Natural killer cell (primary cell): ENCODE measurements around the gene MEMO1. TPM values are rescaled to one million over a fixed set of nuclear protein-coding genes. Genes with fewer than 3 reads are reported as not detected.
A peak's percentile ranks its signal among the peaks of the same experiment; 100 is the strongest.

Source experiments
- ATAC-seq, 3 donors: fragments of 150-1000 bp in 2 of 3; fragments of 200-7000 bp in 1 of 3; cut with Tn5 transposase; 1 replicate in 1 of 3; 2 replicates in 2 of 3; pipeline ENCODE4 v1.10.0; 2021; ENCODE audit warnings: mild to moderate bottlenecking in 2 of 3, moderate library complexity in 2 of 3
- DNase-seq, 2 donors: peaks; one replicate each; pipeline versions ENCODE4 v3.0.0 to v3.0.0-alpha.2; 2013 to 2021; ENCODE audit warnings: mixed read lengths in 1 of 2
- H3K27ac ChIP-seq: one replicate; pipeline ENCODE4 v1.5.1; 2013; ENCODE audit warnings: mild to moderate bottlenecking, low read length
- H3K27me3 ChIP-seq: one replicate; pipeline ENCODE4 v1.6.1; 2013; ENCODE audit warnings: low read length; ENCODE audit not compliant: control insufficient read depth, insufficient read depth
- H3K36me3 ChIP-seq: one replicate; pipeline ENCODE4 v1.6.1; 2013; ENCODE audit warnings: low read length; ENCODE audit not compliant: control insufficient read depth, insufficient read depth
- H3K4me1 ChIP-seq: one replicate; pipeline ENCODE4 v1.6.1; 2013; ENCODE audit warnings: low read length; ENCODE audit not compliant: control insufficient read depth, insufficient read depth
- H3K4me3 ChIP-seq: one replicate; pipeline ENCODE4 v1.5.1; 2013; ENCODE audit warnings: low read length
- H3K9me3 ChIP-seq: one replicate; pipeline ENCODE4 v1.6.1; 2013; ENCODE audit warnings: low read length; ENCODE audit not compliant: control insufficient read depth, insufficient read depth
- H3K27ac Mint-ChIP-seq, 2 donors: one replicate each; pipeline ENCODE4 v1.8.0; 2022; ENCODE audit warnings: mild to moderate bottlenecking in 2 of 2, mixed read lengths in 2 of 2, moderate library complexity in 1 of 2
- H3K27me3 Mint-ChIP-seq, 2 donors: one replicate each; pipeline ENCODE4 v1.8.0; 2022; ENCODE audit warnings: low read depth in 2 of 2, mixed read lengths in 2 of 2
- H3K36me3 Mint-ChIP-seq: one replicate; pipeline ENCODE4 v1.8.0; 2022; ENCODE audit warnings: mixed read lengths
- H3K4me1 Mint-ChIP-seq, 2 donors: one replicate each; pipeline ENCODE4 v1.8.0; 2022; ENCODE audit warnings: mixed read lengths in 2 of 2
- H3K4me3 Mint-ChIP-seq: one replicate; pipeline ENCODE4 v1.8.0; 2022; ENCODE audit warnings: mild to moderate bottlenecking, moderate library complexity, mixed read lengths
- H3K9me3 Mint-ChIP-seq, 2 donors: one replicate each; pipeline ENCODE4 v1.8.0; 2022; ENCODE audit warnings: mixed read lengths in 2 of 2
- WGBS: methylation state at CpG from one replicate; pipeline ENCODE4 v1.1.7; 2013; ENCODE audit warnings: missing lambda C conversion rate; ENCODE audit not compliant: insufficient coverage; 5-methylcytosine and 5-hydroxymethylcytosine counted together
- intact Hi-C: fragments of 100-400 bp; cut with micrococcal nuclease; formaldehyde crosslinking; loops from one replicate; pipeline ENCODE4 v1.14.2; 2022
- total RNA-seq, 4 donors: library from RNA; stranded (reverse); fragments of 120-200 nt in 1 of 4; gene quantifications; one replicate each; pipeline versions ENCODE4 v1.2.3 to v1.2.4, GENCODE V29; 2013 to 2022
- TF ChIP-seq, protein P1 (sequence below): fragments of 200-600 bp; IDR thresholded peaks from one replicate; pipeline ENCODE4 v1.8.0; 2022; ENCODE audit warnings: antibody characterized with exemption

Gene MEMO1
- total RNA-seq, 3 donors from 2014 or later (not counting 1 experiment from before 2014, with no cell fraction given), result 48.6 to 51.9 (median 51.7) TPM

DNA sequence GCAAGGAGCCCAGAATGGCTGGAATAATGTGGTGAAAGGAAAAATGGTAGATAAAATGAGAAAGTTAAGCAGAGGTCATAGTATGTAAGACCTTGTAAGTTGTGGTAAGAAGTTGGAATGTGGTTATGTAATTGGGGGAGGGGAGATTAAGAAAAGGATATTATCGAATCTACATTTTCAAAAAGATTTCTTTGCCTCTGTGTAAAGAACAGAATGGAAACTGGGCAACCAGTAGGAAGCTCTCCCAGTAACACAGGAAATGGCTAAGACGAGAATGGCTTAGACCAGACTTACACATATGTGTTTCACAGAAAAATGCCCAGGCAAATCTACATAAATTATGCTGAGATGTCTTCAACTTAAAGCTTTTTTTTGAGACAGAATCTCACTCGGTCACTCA, 13.2 kb downstream of the MEMO1 start:
- Histone ChIP-seq H3K27ac (peak overlapping the region; percentile 4), H3K9me3 (no peaks in the 10 kb centered on the region), H3K4me1 (peaks cover 9% of the 10 kb centered on the region), H3K4me3 (no peak overlapping the region), H3K36me3 (no peaks in the 10 kb centered on the region), H3K27me3 (no peaks in the 10 kb centered on the region)
- ATAC-seq, result peak; percentile 76 to 89 (median 85)
- H3K27me3 Mint-ChIP-seq, result no peaks in the 10 kb centered on the region
- no peaks in the 10 kb centered on the region for H3K36me3 Mint-ChIP-seq
- 8% methylated on average over 2 of the region's 3 CpGs for WGBS
- TF ChIP-seq, protein P1, sequence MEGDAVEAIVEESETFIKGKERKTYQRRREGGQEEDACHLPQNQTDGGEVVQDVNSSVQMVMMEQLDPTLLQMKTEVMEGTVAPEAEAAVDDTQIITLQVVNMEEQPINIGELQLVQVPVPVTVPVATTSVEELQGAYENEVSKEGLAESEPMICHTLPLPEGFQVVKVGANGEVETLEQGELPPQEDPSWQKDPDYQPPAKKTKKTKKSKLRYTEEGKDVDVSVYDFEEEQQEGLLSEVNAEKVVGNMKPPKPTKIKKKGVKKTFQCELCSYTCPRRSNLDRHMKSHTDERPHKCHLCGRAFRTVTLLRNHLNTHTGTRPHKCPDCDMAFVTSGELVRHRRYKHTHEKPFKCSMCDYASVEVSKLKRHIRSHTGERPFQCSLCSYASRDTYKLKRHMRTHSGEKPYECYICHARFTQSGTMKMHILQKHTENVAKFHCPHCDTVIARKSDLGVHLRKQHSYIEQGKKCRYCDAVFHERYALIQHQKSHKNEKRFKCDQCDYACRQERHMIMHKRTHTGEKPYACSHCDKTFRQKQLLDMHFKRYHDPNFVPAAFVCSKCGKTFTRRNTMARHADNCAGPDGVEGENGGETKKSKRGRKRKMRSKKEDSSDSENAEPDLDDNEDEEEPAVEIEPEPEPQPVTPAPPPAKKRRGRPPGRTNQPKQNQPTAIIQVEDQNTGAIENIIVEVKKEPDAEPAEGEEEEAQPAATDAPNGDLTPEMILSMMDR, result no peak
- H3K27ac Mint-ChIP-seq, result peak overlapping the region; percentile 45 to 73
- H3K9me3 Mint-ChIP-seq, result no peaks in the 10 kb centered on the region
- intact Hi-C loops, result no loop called here
- peak in 1 of 2 donors; percentile 23 for DNase-seq
- peak overlapping the region; percentile 37 for H3K4me3 Mint-ChIP-seq
- peaks cover 46 to 59% of the 10 kb centered on the region in 2 donors for H3K4me1 Mint-ChIP-seq

DNA sequence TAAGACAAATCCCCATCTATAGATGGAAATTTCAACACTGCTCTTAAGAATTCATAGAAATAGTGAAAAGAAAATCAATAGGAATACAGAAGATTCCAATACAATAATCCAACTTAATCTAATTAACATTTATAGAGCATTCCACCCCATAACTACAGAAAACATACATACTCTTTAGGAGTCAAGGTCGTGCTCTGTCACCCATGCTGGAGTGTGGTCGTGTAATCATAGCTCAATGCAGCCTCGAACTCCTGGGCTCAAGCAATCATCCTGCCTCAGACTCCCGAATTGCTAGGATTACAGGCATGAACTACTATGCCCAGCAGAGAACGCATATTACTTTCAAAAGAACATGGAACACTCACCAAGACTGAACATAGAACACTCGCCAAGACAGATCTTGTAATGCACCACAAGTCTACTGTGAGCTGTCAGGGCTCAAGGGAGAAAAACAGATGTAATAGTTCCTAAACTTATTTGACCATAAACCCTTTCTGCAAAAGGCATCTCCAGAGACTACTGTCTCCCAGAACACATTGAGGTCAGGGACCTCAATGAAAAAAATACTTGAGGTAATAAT, 14.1 kb downstream of the MEMO1 start:
- no peak for ATAC-seq
- no peak overlapping the region for H3K27ac ChIP-seq
- Mint-ChIP-seq H3K27ac (peak overlapping the region; percentile 45 to 73), H3K4me1 (peaks cover 46 to 59% of the 10 kb centered on the region in 2 donors), H3K4me3 (no peak overlapping the region), H3K27me3 (no peaks in the 10 kb centered on the region), H3K9me3 (no peaks in the 10 kb centered on the region), H3K36me3 (no peaks in the 10 kb centered on the region)
- TF ChIP-seq, protein P1, result no peak
- peaks cover 9% of the 10 kb centered on the region for H3K4me1 ChIP-seq
- DNase-seq, result no peak
- no peaks in the 10 kb centered on the region for H3K36me3 ChIP-seq
- intact Hi-C loops, result no loop called here
- no peaks in the 10 kb centered on the region for H3K27me3 ChIP-seq
- H3K4me3 ChIP-seq, result no peak overlapping the region
- 92% methylated on average over 6 of the region's 6 CpGs for WGBS
- no peaks in the 10 kb centered on the region for H3K9me3 ChIP-seq

DNA sequence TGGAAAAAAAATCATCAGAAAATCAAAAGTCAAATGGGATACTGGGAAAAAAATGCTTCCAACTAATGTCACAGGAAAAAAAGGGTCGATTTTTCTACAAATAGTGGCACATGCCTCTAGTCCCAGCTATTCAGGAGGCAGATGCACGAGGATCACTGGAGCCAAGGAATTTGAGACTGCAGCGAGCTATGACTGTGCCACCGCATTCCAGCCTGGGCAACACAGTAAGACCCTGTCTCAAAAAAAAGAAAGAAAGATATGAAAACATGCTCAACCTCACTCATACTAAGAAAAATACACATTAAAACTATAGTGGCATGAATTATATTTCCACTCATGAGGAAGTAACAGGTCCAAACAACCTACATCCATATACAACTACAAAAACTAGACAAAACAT, 17.9 kb downstream of the MEMO1 start:
- H3K4me1 Mint-ChIP-seq, result peaks cover 40 to 54% of the 10 kb centered on the region in 2 donors
- WGBS, result 99% methylated on average over 4 of the region's 4 CpGs
- H3K9me3 Mint-ChIP-seq, result no peaks in the 10 kb centered on the region
- no peak overlapping the region for H3K27ac ChIP-seq
- H3K27me3 ChIP-seq, result no peaks in the 10 kb centered on the region
- no peaks in the 10 kb centered on the region for H3K36me3 ChIP-seq
- no peak for DNase-seq
- intact Hi-C loops, result no loop called here
- no peaks in the 10 kb centered on the region for H3K27me3 Mint-ChIP-seq
- peaks cover 2% of the 10 kb centered on the region for H3K4me1 ChIP-seq
- no peak overlapping the region for H3K4me3 ChIP-seq
- ATAC-seq, result no peak
- TF ChIP-seq, protein P1, result no peak
- H3K27ac Mint-ChIP-seq, result peak overlapping the region; percentile 12 to 66
- H3K36me3 Mint-ChIP-seq, result no peaks in the 10 kb centered on the region
- H3K4me3 Mint-ChIP-seq, result no peak overlapping the region
- H3K9me3 ChIP-seq, result no peaks in the 10 kb centered on the region

DNA sequence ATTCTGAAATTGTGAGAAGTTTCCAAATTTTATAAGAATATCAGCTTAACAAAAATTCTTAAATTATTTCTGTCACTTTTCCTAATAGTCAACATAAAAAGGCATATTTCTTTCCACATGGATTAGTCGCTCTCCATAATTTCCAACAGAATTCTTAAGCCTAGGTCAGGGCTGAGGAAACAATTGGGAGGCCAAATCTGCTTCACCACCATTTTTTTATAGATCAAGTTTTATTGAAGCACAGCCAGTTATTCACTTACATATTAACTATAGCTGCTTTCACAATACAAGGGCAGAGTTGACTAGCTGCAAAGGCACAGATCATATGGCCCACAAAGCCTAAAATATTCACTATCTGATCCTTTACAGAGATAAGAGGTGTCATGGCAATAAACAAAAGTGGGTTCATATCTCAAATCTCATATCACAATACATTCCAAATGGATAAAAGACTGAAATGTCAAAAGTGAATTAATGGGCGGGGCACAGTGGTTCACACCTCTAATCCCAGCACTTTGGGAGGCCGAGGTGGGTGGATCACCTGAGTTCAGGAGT, 18.7 kb downstream of the MEMO1 start:
- Mint-ChIP-seq H3K4me1 (peaks cover 32 to 45% of the 10 kb centered on the region in 2 donors), H3K4me3 (no peak overlapping the region), H3K27me3 (no peaks in the 10 kb centered on the region), H3K36me3 (no peaks in the 10 kb centered on the region), H3K27ac (no peak overlapping the region), H3K9me3 (no peaks in the 10 kb centered on the region)
- Histone ChIP-seq H3K4me3 (no peak overlapping the region), H3K4me1 (no peaks in the 10 kb centered on the region), H3K36me3 (no peaks in the 10 kb centered on the region), H3K9me3 (no peaks in the 10 kb centered on the region), H3K27ac (no peak overlapping the region), H3K27me3 (no peaks in the 10 kb centered on the region)
- ATAC-seq (no peak), DNase-seq (no peak)
- WGBS, result 89% methylated on average over 3 of the region's 3 CpGs
- TF ChIP-seq, protein P1, result no peak
- intact Hi-C loops, result no loop called here
